Retinal pigment epithelial cell (primary cell): ENCODE results near the gene EMILIN1.

Experiments used
- DNase-seq: peaks from one replicate; pipeline ENCODE4 v3.0.0-alpha.2; 2010; ENCODE audit warnings: low read depth
- H3K4me3 ChIP-seq: 2 replicates; pipeline ENCODE4 v1.5.1; 2011; ENCODE audit warnings: mild to moderate bottlenecking, low read length, control low read depth, moderate library complexity
- CTCF ChIP-seq: conservative IDR thresholded peaks from 2 replicates; pipeline ENCODE4 v1.5.1; 2011; ENCODE audit warnings: low read depth, low read length, control low read depth, inconsistent platforms

EMILIN1 gene

GRCh38 chr2:27049422-27050280 is 28.8 kb upstream of the EMILIN1 start:
- TF ChIP-seq CTCF: no peak
- no peak for DNase-seq
- peak overlapping the region; percentile 88 for H3K4me3 ChIP-seq

- DNase-seq: peak; percentile 78
- peak overlapping the region; percentile 88 for H3K4me3 ChIP-seq
- peak; percentile 16 for TF ChIP-seq CTCF
These were observed 28.0 kb upstream of the EMILIN1 start for GRCh38 chr2:27050281-27050995.

- peak within 1 kb of the TSS; percentile 88 for H3K4me3 ChIP-seq
- TF ChIP-seq CTCF: no peak
- DNase-seq: peak; percentile 55
These were observed 27.2 kb upstream of the EMILIN1 start, which contains the start of gene AGBL5 for GRCh38 chr2:27050996-27051901. Gene AGBL5 (plus strand): TSS chr2:27051668. CDS start chr2:27052959, 1,291 bp downstream.

- TF ChIP-seq CTCF: no peak
- peak overlapping the region; percentile 88 for H3K4me3 ChIP-seq
- DNase-seq: no peak
These were observed 26.3 kb upstream of the EMILIN1 start for GRCh38 chr2:27051902-27052645.

DNA sequence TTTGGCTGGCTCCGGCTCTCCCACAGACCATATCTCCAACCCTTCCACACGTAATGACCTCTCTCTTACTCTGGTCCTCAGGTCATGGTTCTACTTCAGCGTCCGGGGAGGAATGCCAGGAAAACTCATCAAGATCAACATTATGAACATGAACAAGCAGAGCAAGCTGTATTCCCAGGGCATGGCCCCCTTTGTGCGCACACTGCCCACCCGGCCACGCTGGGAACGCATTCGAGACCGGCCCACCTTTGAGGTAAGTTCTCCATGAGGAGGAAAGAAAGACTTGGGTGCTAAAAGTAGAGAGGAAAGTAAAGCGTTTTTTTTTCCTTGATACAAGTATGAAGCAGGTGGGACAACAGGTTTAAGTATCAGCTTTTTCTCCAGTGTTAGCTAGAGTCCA is 25.1 kb upstream of the EMILIN1 start:
- no peak for DNase-seq
- no peak overlapping the region for H3K4me3 ChIP-seq
- no peak for TF ChIP-seq CTCF

DNA sequence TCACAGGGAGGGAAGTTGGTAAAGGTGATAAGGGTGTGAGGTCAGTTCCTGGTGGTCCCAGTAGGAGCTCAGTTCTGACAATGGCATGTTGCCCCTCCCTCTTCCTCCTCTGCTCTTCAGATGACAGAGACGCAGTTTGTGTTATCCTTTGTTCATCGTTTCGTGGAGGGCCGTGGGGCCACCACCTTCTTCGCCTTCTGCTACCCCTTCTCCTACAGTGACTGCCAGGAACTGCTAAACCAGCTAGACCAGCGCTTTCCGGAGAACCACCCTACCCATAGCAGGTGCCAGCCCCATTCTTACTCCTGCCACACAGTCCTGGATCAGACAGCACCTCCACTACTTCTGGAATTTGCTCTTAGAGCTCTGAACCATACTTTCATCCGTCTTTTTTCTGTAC is 24.6 kb upstream of the EMILIN1 start:
- no peak for DNase-seq
- TF ChIP-seq CTCF: no peak
- no peak overlapping the region for H3K4me3 ChIP-seq
